Prostate gland (tissue), 2 donors: ENCODE data around the gene PROM2. TPM values are rescaled to one million over a fixed set of nuclear protein-coding genes. Genes with fewer than 3 reads are reported as not detected.

Source experiments
- DNase-seq: peaks from one replicate; pipeline ENCODE4 v3.0.0-alpha.2; 2019; ENCODE audit warnings: low spot score
- H3K27ac ChIP-seq, 2 donors: fragments of 200-600 bp; sonication (generic); 2 replicates each; pipeline ENCODE4 v1.5.1; 2017 to 2019
- H3K27me3 ChIP-seq: fragments of 200-600 bp; sonication (generic); replicated peaks from 2 replicates; pipeline ENCODE4 v1.5.1; 2019; ENCODE audit not compliant: insufficient read depth
- H3K36me3 ChIP-seq, 2 donors: fragments of 200-600 bp; sonication (generic); 1 replicate in 1 of 2; 2 replicates in 1 of 2; pipeline versions ENCODE4 v1.5.1 to v1.8.1; 2017 to 2019
- H3K4me1 ChIP-seq: fragments of 200-600 bp; sonication (generic); replicated peaks from 2 replicates; pipeline ENCODE4 v1.5.1; 2019
- H3K4me3 ChIP-seq, 2 donors: fragments of 200-600 bp; sonication (generic); 2 replicates each; pipeline ENCODE4 v1.5.1; 2017 to 2019
- H3K9me3 ChIP-seq: fragments of 200-600 bp; sonication (generic); 2 replicates; pipeline ENCODE4 v1.5.1; 2017
- CTCF ChIP-seq, 4 experiments: fragments of 200-600 bp in 2 of 4; fragments of 450-650 bp in 2 of 4; sonication (generic) in 2 of 4; IDR thresholded peaks; 1 replicate in 3 of 4; 2 replicates in 1 of 4; pipeline ENCODE4 v1.5.1; 2016 to 2019; ENCODE audit warnings: antibody characterized with exemption in 4 of 4, mild to moderate bottlenecking in 2 of 4, moderate library complexity in 2 of 4
- POLR2A ChIP-seq: fragments of 450-650 bp; IDR thresholded peaks from one replicate; pipeline ENCODE4 v1.6.1; 2016; ENCODE audit warnings: antibody characterized with exemption, mild to moderate bottlenecking
- POLR2AphosphoS5 ChIP-seq: sonication (generic); formaldehyde crosslinking; IDR thresholded peaks from one replicate; pipeline ENCODE4 v1.6.1; 2017; ENCODE audit warnings: antibody characterized with exemption
- WGBS: methylation state at CpG from one replicate; pipeline ENCODE4 v1.1.5; 2018; 5-methylcytosine and 5-hydroxymethylcytosine counted together
- intact Hi-C: fragments of 100-400 bp; cut with DNase I; formaldehyde crosslinking; loops from one replicate; pipeline ENCODE4 v1.14.2; 2022
- total RNA-seq, 2 donors: library from RNA; depleted of rRNA; stranded (reverse); fragments of >200 nt; gene quantifications; one replicate each; pipeline ENCODE4 v1.1.0, GENCODE V29; 2016

PROM2 gene
- total RNA-seq, 2 donors from 2014 or later = 43.4 to 80.1 TPM

GRCh38 chr2:95281786-95282185 lies 7.5 kb downstream of the PROM2 start:
- WGBS = 96% methylated on average over 7 of the region's 8 CpGs
- DNase-seq = no peak
- Histone ChIP-seq H3K4me1 (no peaks in the 10 kb centered on the region), H3K27me3 (no peaks in the 10 kb centered on the region), H3K36me3 (no peaks in the 10 kb centered on the region), H3K4me3 (no peak overlapping the region), H3K9me3 (no peaks in the 10 kb centered on the region), H3K27ac (no peak overlapping the region)
- no peak for TF ChIP-seq POLR2A
- no peak for TF ChIP-seq CTCF (IDR thresholded peaks at IDR 0.05)
- no peak for TF ChIP-seq POLR2AphosphoS5
- intact Hi-C loops = no loop called here

GRCh38 chr2:95282458-95282857 lies 8.2 kb downstream of the PROM2 start:
- no peaks in the 10 kb centered on the region for H3K36me3 ChIP-seq
- DNase-seq = peak; percentile 51
- no peak overlapping the region for H3K27ac ChIP-seq
- H3K27me3 ChIP-seq = no peaks in the 10 kb centered on the region
- WGBS = 11% methylated on average over 3 of the region's 3 CpGs
- intact Hi-C loops = no loop called here
- no peaks in the 10 kb centered on the region for H3K9me3 ChIP-seq
- no peak overlapping the region for H3K4me3 ChIP-seq
- TF ChIP-seq CTCF (IDR thresholded peaks at IDR 0.05) (no peak), POLR2AphosphoS5 (peak; percentile 78)
- H3K4me1 ChIP-seq = no peaks in the 10 kb centered on the region

DNA sequence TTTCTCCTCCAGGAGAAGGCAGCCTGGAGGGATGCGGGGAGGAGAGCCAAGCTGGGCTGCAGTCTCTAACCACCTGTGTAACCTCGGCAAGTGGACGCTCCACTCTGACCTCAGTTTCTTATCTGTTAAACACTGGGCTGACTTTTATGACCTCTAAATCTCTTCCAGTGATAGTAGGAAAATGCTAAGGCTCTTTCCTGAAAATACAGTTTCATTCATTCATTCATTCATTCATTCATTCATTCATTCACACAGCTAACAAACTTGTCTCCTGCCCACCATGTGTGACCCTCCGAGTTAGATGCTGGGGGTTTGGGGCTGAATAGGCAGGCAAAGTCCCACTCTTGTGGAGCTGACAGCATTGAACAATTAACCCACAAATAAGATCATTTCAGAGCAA lies 9.3 kb downstream of the PROM2 start:
- WGBS = 89% methylated on average over 4 of the region's 4 CpGs
- no peaks in the 10 kb centered on the region for H3K9me3 ChIP-seq
- no peak for TF ChIP-seq POLR2A
- no peak for TF ChIP-seq CTCF (IDR thresholded peaks at IDR 0.05)
- no peak for TF ChIP-seq POLR2AphosphoS5
- intact Hi-C loops = no loop called here
- no peak overlapping the region for H3K27ac ChIP-seq
- DNase-seq = no peak
- no peaks in the 10 kb centered on the region for H3K36me3 ChIP-seq
- H3K4me3 ChIP-seq = no peak overlapping the region
- H3K27me3 ChIP-seq = no peaks in the 10 kb centered on the region
- no peaks in the 10 kb centered on the region for H3K4me1 ChIP-seq

DNA sequence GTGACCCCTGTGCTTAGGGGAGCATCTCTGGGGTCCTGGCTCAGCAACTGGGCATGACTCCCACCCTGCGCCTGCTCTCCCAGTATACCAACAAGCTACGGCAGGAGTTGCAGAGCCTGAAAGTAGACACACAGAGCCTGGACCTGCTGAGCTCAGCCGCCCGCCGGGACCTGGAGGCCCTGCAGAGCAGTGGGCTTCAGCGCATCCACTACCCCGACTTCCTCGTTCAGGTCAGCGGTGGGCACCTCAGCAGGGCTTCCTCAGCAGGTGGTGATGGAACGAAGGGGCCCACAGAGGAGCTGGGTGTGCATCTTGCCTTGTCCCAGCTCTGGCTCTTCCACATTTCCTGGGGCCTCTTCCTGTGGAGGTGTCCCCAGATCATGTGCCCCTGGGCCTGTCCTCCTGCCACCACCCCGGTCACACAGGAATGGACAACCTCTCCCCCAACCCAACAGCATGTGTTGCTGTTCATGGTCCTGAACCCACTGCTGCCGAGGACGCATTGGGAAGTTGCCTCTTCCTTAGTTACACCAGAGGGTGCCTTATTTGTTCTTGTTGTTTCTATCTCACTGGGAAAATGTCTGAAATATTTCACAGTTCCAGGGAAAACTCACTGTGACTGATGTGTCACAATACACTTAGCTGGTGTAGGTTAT lies 10.8 kb downstream of the PROM2 start:
- 87% methylated on average over 13 of the region's 13 CpGs for WGBS
- H3K36me3 ChIP-seq = no peaks in the 10 kb centered on the region

More for the DNA sequence above, 10.8 kb downstream of the PROM2 start:
- no peak for DNase-seq
- Histone ChIP-seq H3K4me3 (no peak overlapping the region), H3K4me1 (no peaks in the 10 kb centered on the region), H3K27ac (no peak overlapping the region), H3K9me3 (no peaks in the 10 kb centered on the region), H3K27me3 (no peaks in the 10 kb centered on the region)
- intact Hi-C loops = no loop called here
- no peak for TF ChIP-seq CTCF (IDR thresholded peaks at IDR 0.05)
- no peak for TF ChIP-seq POLR2AphosphoS5
